Activated CD8-positive, alpha-beta T cell treated with anti-CD3 and anti-CD28 coated beads for 36 hours (primary cell): ENCODE measurements around the gene POLK. TPM values are rescaled to one million over a fixed set of nuclear protein-coding genes. Genes with fewer than 3 reads are reported as not detected.

Experiments used
- ATAC-seq: fragments of 200-7000 bp; cut with Tn5 transposase; one replicate; pipeline ENCODE4 v1.10.0; 2021; ENCODE audit warnings: mild to moderate bottlenecking, moderate library complexity
- CTCF ChIA-PET: fragments of 350-600 bp; sonication (Branson Sonifier 250); formaldehyde crosslinking; loops from one replicate; lab custom pipeline; 2021; ENCODE audit warnings: antibody characterized with exemption; lab: Charles Lee
- POLR2A ChIA-PET: fragments of 350-600 bp; sonication (Branson Sonifier 250); formaldehyde crosslinking; loops from one replicate; lab custom pipeline; 2021; ENCODE audit warnings: antibody characterized with exemption; lab: Charles Lee
- DNase-seq: peaks from one replicate; pipeline ENCODE4 v3.0.0-alpha.2; 2020
- H3K27ac Mint-ChIP-seq: one replicate; pipeline ENCODE4 v1.8.0; 2021; ENCODE audit warnings: mild to moderate bottlenecking, mixed read lengths
- H3K27me3 Mint-ChIP-seq: one replicate; pipeline ENCODE4 v1.8.0; 2021; ENCODE audit warnings: mixed read lengths
- H3K36me3 Mint-ChIP-seq: one replicate; pipeline ENCODE4 v1.8.0; 2021; ENCODE audit warnings: low read depth, mixed read lengths
- H3K4me1 Mint-ChIP-seq: one replicate; pipeline ENCODE4 v1.8.0; 2021; ENCODE audit warnings: low read depth, mixed read lengths
- H3K4me3 Mint-ChIP-seq: one replicate; pipeline ENCODE4 v1.8.0; 2021; ENCODE audit warnings: mild to moderate bottlenecking, moderate library complexity, mixed read lengths
- H3K9me3 Mint-ChIP-seq: one replicate; pipeline ENCODE4 v1.8.0; 2021; ENCODE audit warnings: mixed read lengths
- CTCF ChIP-seq: fragments of 200-600 bp; IDR thresholded peaks from one replicate; pipeline ENCODE4 v1.8.0; 2022; ENCODE audit warnings: antibody characterized with exemption, mild to moderate bottlenecking
- intact Hi-C: fragments of 100-400 bp; cut with micrococcal nuclease; formaldehyde crosslinking; loops from one replicate; pipeline ENCODE4 v1.10.0; 2022
- total RNA-seq, 2 experiments: library from RNA; stranded (reverse); gene quantifications; one replicate each; pipeline ENCODE4 v1.2.3, GENCODE V29; 2021

POLK gene
- 10 to 100 TPM; 29.5 to 30.6 TPM for total RNA-seq

GRCh38 chr5:75511435-75512382, at the start of gene POLK, which contains the start of gene CERT1:
POLK (plus strand) TSS chr5:75511891.
CERT1 (minus strand) TSS chr5:75511629; CDS start chr5:75511207, 422 bp downstream.
- Mint-ChIP-seq H3K36me3 (peaks cover 21% of the 10 kb centered on the region), H3K27ac (peak within 1 kb of the TSS; percentile 96), H3K4me3 (peak within 1 kb of the TSS; percentile 99), H3K9me3 (peaks cover 3% of the 10 kb centered on the region), H3K4me1 (peaks cover 45% of the 10 kb centered on the region), H3K27me3 (no peaks in the 10 kb centered on the region)
- no peak for TF ChIP-seq CTCF
- ATAC-seq (peak; percentile 95), DNase-seq (peak; percentile 97)
- ChIA-PET POLR2A (interaction anchor here (0.6 to 1.1 kb wide), 6 partner anchors 9 to 175 kb away, joined by 3 to 4 read pairs (median 3); partner anchors contain the start of gene HMGCR), CTCF (interaction anchor here (0.9 to 1.2 kb wide), 2 partner anchors 8 to 32 kb away, joined by 3 to 5 read pairs; no protein-coding TSS in a partner anchor)
- intact Hi-C loops, result loop anchor here (5.0 to 10.0 kb wide), 4 partner anchors 56 to 1033 kb away; partner anchors contain the start of gene HMGCR

- H3K9me3 Mint-ChIP-seq, result peaks cover 6% of the 10 kb centered on the region
- no peak for TF ChIP-seq CTCF
- intact Hi-C loops, result no loop called here
- H3K27ac Mint-ChIP-seq, result no peak overlapping the region
- peaks cover 28% of the 10 kb centered on the region for H3K36me3 Mint-ChIP-seq
- H3K4me1 Mint-ChIP-seq, result peaks cover 44% of the 10 kb centered on the region
- no peak for ATAC-seq
- no peaks in the 10 kb centered on the region for H3K27me3 Mint-ChIP-seq
- ChIA-PET POLR2A (no interaction called here), CTCF (no interaction called here)
- H3K4me3 Mint-ChIP-seq, result no peak overlapping the region
- no peak for DNase-seq
Measured at GRCh38 chr5:75463726-75464125, 48.0 kb upstream of the POLK start.

GRCh38 chr5:75465480-75465879, 46.2 kb upstream of the POLK start:
- no peak overlapping the region for H3K27ac Mint-ChIP-seq
- H3K36me3 Mint-ChIP-seq, result peaks cover 33% of the 10 kb centered on the region
- H3K4me1 Mint-ChIP-seq, result peaks cover 44% of the 10 kb centered on the region
- POLR2A ChIA-PET, result no interaction called here
- ATAC-seq (no peak), DNase-seq (no peak)
- CTCF ChIA-PET, result no interaction called here
- H3K4me3 Mint-ChIP-seq, result no peak overlapping the region
- peaks cover 20% of the 10 kb centered on the region for H3K9me3 Mint-ChIP-seq
- no peaks in the 10 kb centered on the region for H3K27me3 Mint-ChIP-seq
- TF ChIP-seq CTCF, result no peak
- intact Hi-C loops, result no loop called here

- ChIA-PET CTCF (interaction anchor here (0.9 kb wide), 1 partner anchor 215 kb away, joined by 3 read pairs; no protein-coding TSS in a partner anchor), POLR2A (interaction anchor here (1.1 kb wide), 1 partner anchor 106 kb away, joined by 3 read pairs; no protein-coding TSS in a partner anchor)
- no peak overlapping the region for H3K4me3 Mint-ChIP-seq
- ATAC-seq (no peak), DNase-seq (no peak)
- peaks cover 40% of the 10 kb centered on the region for H3K36me3 Mint-ChIP-seq
- no peaks in the 10 kb centered on the region for H3K27me3 Mint-ChIP-seq
- H3K9me3 Mint-ChIP-seq, result peaks cover 27% of the 10 kb centered on the region
- no peak overlapping the region for H3K27ac Mint-ChIP-seq
- TF ChIP-seq CTCF, result no peak
- peaks cover 39% of the 10 kb centered on the region for H3K4me1 Mint-ChIP-seq
- intact Hi-C loops, result no loop called here
Measured at GRCh38 chr5:75466006-75466716, 45.5 kb upstream of the POLK start.
